ENCODE data around the gene SDHAF2.

The SDHAF2 gene

DNA sequence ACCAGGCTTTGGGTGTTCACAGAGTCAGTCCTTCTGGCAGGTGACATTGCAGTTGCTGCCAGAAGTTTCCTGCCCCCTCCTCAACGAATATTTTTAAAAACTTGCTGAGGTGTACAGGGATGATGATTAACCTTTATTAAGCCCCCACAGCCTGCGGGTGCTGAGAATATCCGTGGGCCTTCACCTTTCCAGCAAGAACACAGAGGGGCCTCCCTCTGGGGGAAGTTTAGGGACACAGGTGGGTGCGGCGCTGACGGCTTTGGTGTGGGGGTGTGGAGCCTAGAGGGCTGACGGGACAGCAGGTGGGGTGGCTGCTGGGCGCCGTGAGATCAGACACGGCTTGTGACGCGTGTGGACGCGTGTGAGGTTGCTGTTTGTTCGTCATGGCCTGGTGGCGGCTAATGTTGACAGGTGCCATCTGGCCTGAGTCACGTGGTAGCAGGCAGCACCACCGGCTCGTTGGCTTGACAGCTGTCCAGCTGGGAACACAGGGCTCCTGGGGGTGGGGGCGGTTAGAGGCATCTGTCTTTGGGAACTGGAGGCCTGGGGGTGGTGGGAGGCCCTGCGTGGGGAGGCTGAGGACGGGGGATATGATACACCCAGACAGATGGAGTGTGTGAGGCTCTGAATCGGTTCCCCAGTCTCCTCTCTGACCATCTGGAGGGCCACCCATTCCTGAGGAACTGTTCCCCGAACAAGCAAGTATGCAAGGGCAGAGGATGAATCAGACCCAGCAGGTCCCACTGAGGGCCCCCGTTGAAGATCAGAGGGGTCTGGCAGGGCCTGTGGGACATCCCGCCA, 66.1 kb downstream of the SDHAF2 start:
- no peak for FAIRE-seq
- no peak for DNase-seq (ENCODE audit: insufficient read length, low spot score)

Data from GM19239 (cell line).